Vagina (tissue), 2 donors: Measurements from ENCODE around the gene DDX10.

Experiments used
- CTCF ChIP-seq, 3 experiments: fragments of 450-650 bp in 2 of 3; fragments of 200-600 bp in 1 of 3; sonication (generic) in 1 of 3; IDR thresholded peaks; one replicate each; pipeline ENCODE4 v1.5.1; 2017 to 2019; ENCODE audit warnings: antibody characterized with exemption in 3 of 3, mild to moderate bottlenecking in 2 of 3, moderate library complexity in 2 of 3
- POLR2A ChIP-seq, 2 donors: fragments of 450-650 bp; IDR thresholded peaks; one replicate each; pipeline ENCODE4 v1.6.1; 2017; ENCODE audit warnings: antibody characterized with exemption in 2 of 2, mild to moderate bottlenecking in 2 of 2, moderate library complexity in 2 of 2
- POLR2AphosphoS5 ChIP-seq, 2 donors: sonication (generic); formaldehyde crosslinking; IDR thresholded peaks; one replicate each; pipeline ENCODE4 v1.9.0; 2017; ENCODE audit warnings: antibody characterized with exemption in 2 of 2, mild to moderate bottlenecking in 2 of 2, low read depth in 1 of 2; ENCODE audit not compliant: insufficient read depth in 1 of 2

- TF ChIP-seq CTCF (IDR thresholded peaks at IDR 0.05) (no peak), POLR2A (IDR thresholded peaks at IDR 0.05) (no peak), POLR2AphosphoS5 (IDR thresholded peaks at IDR 0.05; ENCODE audit: insufficient read depth in 1 of 2, low read depth in 1 of 2) (no peak)
Measured at GRCh38 chr11:108724974-108725689, 60.3 kb downstream of the DDX10 start.
